Lower lobe of right lung (tissue), 2 donors: ENCODE measurements around the gene RNF166. TPM values are rescaled to one million over a fixed set of nuclear protein-coding genes. Genes with fewer than 3 reads are reported as not detected.

Source experiments
- ATAC-seq, 2 donors: fragments of 200-7000 bp; cut with Tn5 transposase; one replicate each; pipeline ENCODE4 v1.9.1; 2020 to 2022; ENCODE audit warnings: mild to moderate bottlenecking in 2 of 2, moderate library complexity in 2 of 2
- DNase-seq: peaks from one replicate; pipeline ENCODE4 v3.0.0-alpha.2; 2020
- H3K27ac ChIP-seq: fragments of 200-600 bp; one replicate; pipeline ENCODE4 v1.8.0; 2022
- H3K27me3 ChIP-seq: fragments of 200-600 bp; one replicate; pipeline ENCODE4 v1.8.0; 2022; ENCODE audit warnings: low read depth
- H3K36me3 ChIP-seq: fragments of 200-600 bp; one replicate; pipeline ENCODE4 v1.8.0; 2022; ENCODE audit warnings: mild to moderate bottlenecking
- H3K4me1 ChIP-seq: fragments of 200-600 bp; one replicate; pipeline ENCODE4 v1.8.0; 2022
- H3K4me3 ChIP-seq: fragments of 200-600 bp; one replicate; pipeline ENCODE4 v1.8.0; 2022; ENCODE audit warnings: mild to moderate bottlenecking
- H3K9me3 ChIP-seq: fragments of 200-600 bp; one replicate; pipeline ENCODE4 v1.8.0; 2022
- CTCF ChIP-seq: fragments of 200-600 bp; IDR thresholded peaks from one replicate; pipeline ENCODE4 v1.8.0; 2022; ENCODE audit warnings: antibody characterized with exemption, mild to moderate bottlenecking
- intact Hi-C: fragments of 100-400 bp; cut with DNase I; formaldehyde crosslinking; loops from one replicate; pipeline ENCODE4 v1.11.0; 2022
- total RNA-seq: library from RNA; stranded (reverse); fragmentation: NEBNext Ultra II Directional; extraction: Animal tissue kit (Norgen Biotek cat#: 25700); gene quantifications from one replicate; pipeline ENCODE4 v1.2.1, GENCODE V29; 2021
- donor health status: DM: no; HTN: yes; CAD: no; lungs with severe emphysema.

Gene RNF166
- total RNA-seq, 1 donor from 2014 or later: 61.9 TPM

GRCh38 chr16:88724855-88725555 is 18.8 kb upstream of the RNF166 start:
- Histone ChIP-seq H3K36me3 (peaks cover 85% of the 10 kb centered on the region), H3K27me3 (no peaks in the 10 kb centered on the region), H3K4me1 (no peaks in the 10 kb centered on the region), H3K27ac (no peak overlapping the region), H3K4me3 (no peak overlapping the region), H3K9me3 (no peaks in the 10 kb centered on the region)
- no peak for DNase-seq
- intact Hi-C loops: no loop called here
- peak in 1 of 2 donors; percentile 2 for ATAC-seq
- TF ChIP-seq CTCF: no peak

- Histone ChIP-seq H3K36me3 (peaks cover 93% of the 10 kb centered on the region), H3K9me3 (no peaks in the 10 kb centered on the region), H3K4me1 (no peaks in the 10 kb centered on the region), H3K27ac (no peak overlapping the region), H3K4me3 (no peak overlapping the region), H3K27me3 (no peaks in the 10 kb centered on the region)
- DNase-seq (no peak), ATAC-seq (no peak)
- TF ChIP-seq CTCF: no peak
- intact Hi-C loops: no loop called here
Measured at GRCh38 chr16:88723911-88724310, 17.7 kb upstream of the RNF166 start.

GRCh38 chr16:88723507-88723887 is 17.3 kb upstream of the RNF166 start:
- intact Hi-C loops: no loop called here
- Histone ChIP-seq H3K27ac (no peak overlapping the region), H3K4me1 (no peaks in the 10 kb centered on the region), H3K4me3 (no peak overlapping the region), H3K27me3 (no peaks in the 10 kb centered on the region), H3K36me3 (peaks cover 97% of the 10 kb centered on the region), H3K9me3 (no peaks in the 10 kb centered on the region)
- DNase-seq: no peak
- TF ChIP-seq CTCF: no peak
- ATAC-seq: no peak

GRCh38 chr16:88722784-88723506 is 16.7 kb upstream of the RNF166 start:
- Histone ChIP-seq H3K27ac (no peak overlapping the region), H3K27me3 (no peaks in the 10 kb centered on the region), H3K4me3 (no peak overlapping the region), H3K4me1 (no peaks in the 10 kb centered on the region), H3K9me3 (no peaks in the 10 kb centered on the region), H3K36me3 (peaks cover 100% of the 10 kb centered on the region)
- ATAC-seq (no peak), DNase-seq (no peak)
- intact Hi-C loops: no loop called here
- no peak for TF ChIP-seq CTCF

- no peak for ATAC-seq
- no peaks in the 10 kb centered on the region for H3K27me3 ChIP-seq
- H3K9me3 ChIP-seq: no peaks in the 10 kb centered on the region
- no peak for DNase-seq
- H3K27ac ChIP-seq: no peak overlapping the region
- no peak for TF ChIP-seq CTCF
- H3K4me1 ChIP-seq: no peaks in the 10 kb centered on the region
- peaks cover 100% of the 10 kb centered on the region for H3K36me3 ChIP-seq
- intact Hi-C loops: no loop called here
- no peak overlapping the region for H3K4me3 ChIP-seq
Measured at GRCh38 chr16:88721815-88722755, 15.9 kb upstream of the RNF166 start.
